Caki2 (cell line): ENCODE measurements around the gene CYP4V2. TPM values are rescaled to one million over a fixed set of nuclear protein-coding genes. Genes with fewer than 3 reads are reported as not detected.
A peak's percentile ranks its signal among the peaks of the same experiment; 100 is the strongest.

Experiments
- DNase-seq: peaks from one replicate; pipeline ENCODE4 v3.0.0-alpha.2; 2015; ENCODE audit warnings: low read depth
- in situ Hi-C: cut with HindIII; loops from 2 replicates; pipeline ENCODE4 v1.10.0; 2016; ENCODE audit warnings: low sequenced_read_pairs, low pct_unique_long_range_greater_than_20kb, mixed read lengths
- total RNA-seq: library from RNA; depleted of rRNA; stranded (reverse); fragments of >200 nt; shearing (Covaris generic); gene quantifications from 2 replicates; pipeline ENCODE4 v1.2.3, GENCODE V29; 2014; ENCODE audit warnings: low replicate concordance; rRNA removed

Gene CYP4V2
- 16.6 and 25.6 TPM in 2 replicates for total RNA-seq

DNA sequence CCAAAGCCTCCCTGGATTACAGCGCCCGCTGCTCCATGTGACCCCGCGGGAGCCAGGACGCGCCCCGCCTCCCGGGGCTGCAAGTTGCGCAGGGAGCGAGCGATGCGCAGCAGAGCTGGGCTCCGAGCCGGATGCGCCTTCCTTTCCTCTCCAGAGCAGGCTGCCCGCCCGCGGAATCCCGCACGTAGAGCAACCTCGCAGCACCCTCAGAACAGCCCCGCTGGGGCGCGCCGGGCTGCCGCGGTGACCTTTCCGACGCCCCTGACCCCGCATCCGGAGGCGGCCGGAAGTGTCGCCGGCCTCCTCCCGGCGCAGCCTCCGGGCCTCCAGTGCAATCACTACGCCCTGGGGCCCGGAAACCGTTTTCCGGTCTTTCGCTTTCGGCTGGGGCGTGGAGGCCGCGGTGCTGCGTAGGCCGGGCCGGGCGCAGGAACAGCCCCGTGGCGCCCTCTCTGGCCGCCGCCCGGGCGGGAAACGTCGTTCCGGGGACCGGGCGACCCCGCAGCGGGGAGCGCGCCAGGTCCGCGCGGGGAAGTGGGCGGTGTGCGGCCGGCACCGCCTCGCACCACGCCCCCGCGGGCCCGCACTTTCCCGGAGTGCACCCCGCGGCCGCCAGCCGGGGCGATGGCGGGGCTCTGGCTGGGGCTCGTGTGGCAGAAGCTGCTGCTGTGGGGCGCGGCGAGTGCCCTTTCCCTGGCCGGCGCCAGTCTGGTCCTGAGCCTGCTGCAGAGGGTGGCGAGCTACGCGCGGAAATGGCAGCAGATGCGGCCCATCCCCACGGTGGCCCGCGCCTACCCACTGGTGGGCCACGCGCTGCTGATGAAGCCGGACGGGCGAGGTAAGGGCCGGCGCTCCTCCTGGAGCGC, at the start of gene CYP4V2:
TSS of gene CYP4V2 (plus strand) at position 368 of the 866 bp plus-strand sequence. CDS start at position 625, 257 bp downstream.
- in situ Hi-C loops = no loop called here
- peak; percentile 89 for DNase-seq

DNA sequence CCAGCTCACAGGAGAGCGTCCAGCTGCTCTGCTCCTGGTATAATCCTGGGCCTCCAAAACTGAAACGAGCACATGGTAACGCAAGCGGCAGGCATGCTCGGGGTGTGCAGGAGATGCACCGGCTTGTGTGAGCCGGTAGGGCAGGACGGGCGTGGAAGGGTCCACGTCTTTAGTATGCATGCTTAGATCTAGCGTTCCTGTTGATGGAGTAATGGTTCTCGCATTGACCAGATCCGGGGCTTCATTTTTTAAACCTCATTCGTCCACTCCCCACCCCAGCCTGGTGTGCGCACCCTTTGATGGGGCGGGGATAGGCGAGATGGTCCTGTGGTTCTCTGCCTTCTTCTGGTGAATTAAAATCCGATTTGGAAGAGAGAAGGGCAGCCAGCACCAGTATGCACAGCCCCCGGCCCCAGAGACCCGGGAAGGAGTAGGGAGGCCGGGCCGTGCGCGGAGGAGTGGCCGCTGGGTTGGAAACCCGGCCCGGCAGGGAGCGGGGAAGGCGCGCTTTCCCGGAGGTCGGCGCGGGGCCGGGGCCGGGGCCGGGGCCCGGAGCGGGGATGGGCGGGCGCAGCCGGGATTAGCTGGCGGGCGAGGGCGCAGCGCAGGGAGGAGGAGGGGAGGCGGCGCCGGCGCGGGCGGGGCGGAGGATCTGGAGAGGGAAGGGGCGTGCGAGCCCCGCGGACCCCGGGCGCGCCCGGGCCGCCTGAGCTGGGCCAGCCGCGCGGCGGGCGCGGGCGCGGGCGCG, 47.0 kb upstream of the CYP4V2 start:
- peak; percentile 64 for DNase-seq

GRCh38 chr4:186144946-186145569, 46.3 kb upstream of the CYP4V2 start:
- in situ Hi-C loops = no loop called here
- peak; percentile 69 for DNase-seq

More for the DNA sequence above, 47.0 kb upstream of the CYP4V2 start:
- in situ Hi-C loops = no loop called here

- peak; percentile 58 for DNase-seq
- in situ Hi-C loops = no loop called here
Measured at GRCh38 chr4:186146458-186146857, 44.9 kb upstream of the CYP4V2 start.

- in situ Hi-C loops = no loop called here
- DNase-seq = peak; percentile 63
Measured at GRCh38 chr4:186148336-186148975, 42.9 kb upstream of the CYP4V2 start.

DNA sequence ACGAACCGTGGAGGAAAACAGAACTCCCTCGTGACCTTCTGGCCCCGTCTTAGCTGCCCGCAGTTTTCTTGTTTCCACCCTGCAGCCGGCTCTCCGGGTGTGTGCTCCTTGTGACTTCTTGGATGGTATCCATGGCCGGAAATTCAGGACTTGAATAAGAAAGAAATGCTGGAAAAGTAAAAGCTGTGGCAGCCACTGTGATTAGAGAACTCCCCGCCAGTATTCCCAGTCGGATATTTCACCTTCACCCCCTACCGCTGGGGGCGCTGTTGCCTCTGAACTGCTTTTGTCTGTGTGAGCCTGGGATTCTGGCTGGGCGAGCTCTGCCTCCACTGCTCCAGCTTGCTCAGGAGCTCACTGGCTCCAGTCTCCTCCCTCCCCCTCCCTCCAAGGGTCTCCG, 41.5 kb upstream of the CYP4V2 start:
- in situ Hi-C loops = no loop called here
- no peak for DNase-seq

- in situ Hi-C loops = no loop called here
- no peak for DNase-seq
Measured at GRCh38 chr4:186150926-186151325, 40.4 kb upstream of the CYP4V2 start.

DNA sequence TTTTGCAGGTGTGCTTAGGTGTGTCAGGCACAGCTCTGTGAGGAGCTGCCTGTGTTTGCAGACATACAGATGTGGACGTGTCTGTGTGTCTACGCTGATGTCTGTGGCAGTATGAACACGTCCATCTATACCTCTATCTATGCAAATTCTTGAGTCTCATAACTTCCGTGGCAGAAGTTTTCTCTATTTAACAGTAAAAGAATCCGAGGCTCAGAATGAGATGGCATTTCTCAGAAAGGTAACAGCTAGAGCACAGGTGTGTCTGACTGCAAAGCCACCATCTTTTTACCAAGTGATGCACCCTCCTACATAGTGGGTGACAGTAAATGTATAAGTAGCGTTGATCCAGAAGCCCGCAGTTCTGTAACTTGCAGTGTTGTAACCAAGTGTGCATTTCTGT, 39.9 kb upstream of the CYP4V2 start:
- no peak for DNase-seq
- in situ Hi-C loops = no loop called here

GRCh38 chr4:186158021-186158813, 33.1 kb upstream of the CYP4V2 start:
- no peak for DNase-seq
- in situ Hi-C loops = no loop called here

- in situ Hi-C loops = no loop called here
- no peak for DNase-seq
Measured at GRCh38 chr4:186158966-186159365, 32.4 kb upstream of the CYP4V2 start.

DNA sequence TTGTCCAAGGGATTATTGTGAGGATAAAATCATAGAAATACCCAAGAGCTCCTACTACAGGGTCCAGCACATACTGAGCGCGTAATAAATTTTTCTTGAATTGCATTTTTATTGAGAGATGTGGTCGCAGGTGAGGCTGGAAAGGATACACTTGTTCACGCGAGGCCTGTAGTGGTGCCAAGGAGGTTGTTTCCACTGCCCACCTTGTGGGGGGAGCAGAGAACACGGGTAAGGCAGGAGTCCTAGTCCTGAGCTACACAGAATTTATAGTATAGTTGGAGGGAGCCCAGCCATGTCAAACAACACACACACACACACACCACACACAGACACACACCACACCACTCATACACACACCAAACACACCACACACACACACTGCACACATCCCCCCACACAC, 31.8 kb upstream of the CYP4V2 start:
- DNase-seq = no peak
- in situ Hi-C loops = no loop called here

- in situ Hi-C loops = no loop called here
- no peak for DNase-seq
Measured at GRCh38 chr4:186161138-186161537, 30.2 kb upstream of the CYP4V2 start.

- in situ Hi-C loops = no loop called here
- no peak for DNase-seq
Measured at GRCh38 chr4:186166852-186167512, 24.4 kb upstream of the CYP4V2 start.

DNA sequence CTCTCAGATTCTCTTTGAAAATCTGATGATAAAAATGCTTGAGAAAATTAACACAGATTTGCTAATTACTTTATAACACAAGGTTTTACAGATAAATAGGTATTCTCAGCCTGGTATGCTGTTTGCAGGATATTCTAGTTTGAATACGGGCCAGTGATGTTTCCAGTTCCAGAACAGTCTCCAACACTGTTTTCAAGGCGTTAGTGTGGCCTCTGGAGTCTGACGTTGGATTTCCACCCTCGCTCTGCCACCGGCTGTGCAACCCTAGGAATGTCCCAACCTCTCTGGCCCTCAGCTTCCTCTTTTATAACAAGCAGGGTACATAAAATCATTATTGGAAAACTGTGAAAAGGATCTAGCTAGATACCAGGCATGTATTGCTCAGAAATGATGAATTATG, 23.8 kb upstream of the CYP4V2 start:
- in situ Hi-C loops = no loop called here

DNA sequence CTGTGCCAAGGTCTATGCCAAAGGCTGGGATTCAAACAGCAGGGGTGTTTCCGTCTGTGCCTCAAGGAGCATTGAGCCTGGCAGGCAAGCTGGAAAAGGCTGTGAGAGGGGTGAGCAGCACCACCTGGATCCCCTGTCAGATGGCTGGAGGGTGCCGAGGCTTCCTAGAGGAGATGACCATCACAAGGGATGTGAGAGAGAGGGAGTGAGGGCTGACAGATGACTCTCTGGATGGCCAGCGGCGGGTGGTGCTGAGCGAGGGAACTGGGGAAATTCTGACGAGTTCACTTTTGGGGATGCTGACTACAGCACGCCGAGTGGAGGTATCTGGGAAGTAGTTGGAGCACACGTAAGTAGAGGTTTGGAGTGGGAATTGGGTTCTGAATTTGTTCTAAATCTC, 22.6 kb upstream of the CYP4V2 start:
- in situ Hi-C loops = no loop called here
- DNase-seq = no peak

More for the DNA sequence above, 23.8 kb upstream of the CYP4V2 start:
- no peak for DNase-seq

DNA sequence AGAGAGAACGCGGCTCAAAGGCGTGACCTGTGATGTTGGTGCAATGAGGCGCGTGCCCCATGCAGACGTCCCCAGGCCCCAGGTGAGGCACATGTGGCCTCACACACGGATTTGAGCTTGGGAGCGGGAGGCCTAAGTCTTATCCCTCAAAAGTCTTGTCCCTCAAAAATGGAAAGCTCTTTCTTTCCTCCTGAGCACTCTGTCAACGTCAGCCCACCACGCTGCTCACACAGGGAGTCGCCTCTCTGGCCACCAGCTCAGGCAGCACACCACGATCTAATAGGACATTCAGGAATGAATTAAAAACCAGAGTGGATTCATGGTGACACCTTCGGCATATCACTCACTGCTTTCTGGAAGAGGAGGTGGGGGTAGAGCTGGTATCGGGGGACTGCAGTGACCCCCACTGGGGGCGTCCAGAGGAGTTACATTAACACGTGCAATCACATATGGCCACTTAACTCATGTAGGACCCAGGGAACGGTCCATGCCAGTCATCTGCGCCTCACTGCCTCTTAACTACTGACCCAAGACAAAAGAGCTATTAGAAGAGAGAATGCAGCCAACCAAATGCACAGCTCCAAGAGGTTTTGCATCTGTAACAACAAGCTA, 21.9 kb upstream of the CYP4V2 start:
- in situ Hi-C loops = no loop called here
- DNase-seq = no peak
